HG03460 (cell line): Measurements from ENCODE around the gene CARNS1.
"Not testable (repeated sequence)": the region's sequence is repeated elsewhere in the genome, so short reads cannot be mapped to it uniquely, and the experiment has no call there.

Experiments
- ATAC-seq: cut with Tn5 transposase; IDR thresholded peaks from one replicate; pipeline ENCODE4 v1.9.1; 2021; ENCODE audit not compliant: unreplicated experiment

Gene CARNS1

DNA sequence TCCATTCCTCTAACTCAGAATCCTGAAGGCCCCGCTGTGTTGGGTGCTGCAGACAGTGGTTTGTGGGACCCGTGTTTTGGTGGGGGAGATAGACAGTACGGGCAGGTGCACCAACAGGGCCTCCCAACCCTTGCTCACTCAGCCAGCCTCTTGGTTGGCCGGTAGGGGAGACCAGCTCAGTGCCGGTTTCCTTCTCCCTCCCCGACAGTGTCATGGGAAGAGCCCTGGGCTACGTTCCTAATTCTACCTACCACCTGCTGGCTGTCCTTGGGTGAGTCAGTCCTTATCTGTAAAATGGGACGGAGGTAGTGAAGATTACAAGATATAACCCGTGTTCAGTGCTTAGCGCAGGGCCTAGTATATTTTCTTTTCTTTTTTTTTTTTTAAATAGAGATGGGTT lies 47.7 kb downstream of the CARNS1 start:
- no peak for ATAC-seq

DNA sequence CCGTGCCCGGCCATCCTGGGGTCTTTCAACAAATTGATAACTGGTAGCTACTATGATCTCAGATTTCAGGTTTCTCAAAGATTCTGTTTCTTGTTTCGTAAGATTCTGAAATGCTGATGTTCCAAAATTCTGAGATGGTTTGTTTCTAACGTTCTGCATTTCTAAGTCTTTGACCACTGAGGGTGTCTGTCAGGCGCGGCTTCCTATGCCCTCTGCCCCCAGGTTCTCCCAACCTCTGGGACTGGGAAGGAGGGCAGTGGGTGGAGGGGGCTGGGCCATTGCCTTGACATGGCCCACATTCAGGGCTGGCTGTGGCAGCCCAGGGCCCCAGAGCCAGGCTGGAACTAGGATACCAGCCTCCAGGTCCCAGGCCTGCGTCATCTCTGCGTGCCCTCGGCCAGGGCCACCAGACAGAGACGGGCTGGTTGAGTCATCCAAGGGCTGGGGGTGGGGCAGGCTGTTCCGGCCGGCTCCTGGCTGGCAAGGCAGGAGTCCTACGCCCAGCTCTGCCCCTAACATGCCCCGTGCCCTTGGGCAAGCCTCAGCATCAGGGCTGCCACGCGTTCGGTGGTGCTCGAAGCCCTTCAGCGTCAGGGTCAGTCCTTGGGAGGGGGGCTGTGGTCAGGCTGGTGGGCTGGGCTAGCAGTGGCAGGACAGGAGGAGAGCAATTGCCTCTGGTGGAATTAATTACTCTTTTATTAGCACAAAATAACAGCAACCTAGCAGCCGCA lies 48.4 kb downstream of the CARNS1 start:
- ATAC-seq = no peak

DNA sequence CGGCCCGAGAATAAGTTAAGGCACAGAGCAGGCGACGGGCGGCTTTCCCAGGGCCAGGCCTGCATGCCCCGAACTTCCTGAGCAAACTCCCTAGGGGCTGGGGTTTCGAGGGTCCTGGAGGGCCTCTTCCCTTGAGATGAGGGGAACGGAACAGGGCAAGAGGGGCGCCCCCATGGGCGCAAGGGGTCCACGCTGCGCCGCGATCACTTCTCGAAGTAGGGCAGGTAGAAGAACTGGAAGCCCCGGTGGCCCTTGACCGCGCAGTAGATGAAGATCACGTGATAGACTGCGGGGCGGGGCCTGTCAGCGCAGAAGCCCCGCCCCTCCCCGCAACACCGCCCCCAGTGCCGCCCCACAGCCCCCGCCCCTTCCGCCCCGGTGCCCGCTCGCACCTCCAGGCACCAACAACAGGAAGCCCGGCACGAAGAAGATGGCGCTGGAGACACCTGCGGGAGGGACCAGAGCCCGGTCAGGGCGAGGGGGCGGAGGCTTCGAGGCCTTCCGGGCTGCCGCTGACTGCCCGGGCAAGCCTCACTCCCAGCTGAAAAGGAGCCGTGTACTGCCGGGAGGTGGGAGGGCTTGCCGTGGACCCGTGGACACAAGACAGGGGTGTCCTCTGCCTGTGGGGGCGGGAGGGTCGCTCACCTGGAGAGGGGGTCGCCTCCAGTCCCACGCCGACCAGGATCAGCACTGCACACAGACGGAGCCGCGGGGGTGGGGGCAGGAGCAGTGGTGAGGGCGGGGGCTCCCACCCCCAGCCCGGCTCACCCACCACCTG lies 49.1 kb downstream of the CARNS1 start:
- ATAC-seq = peak; percentile 47

DNA sequence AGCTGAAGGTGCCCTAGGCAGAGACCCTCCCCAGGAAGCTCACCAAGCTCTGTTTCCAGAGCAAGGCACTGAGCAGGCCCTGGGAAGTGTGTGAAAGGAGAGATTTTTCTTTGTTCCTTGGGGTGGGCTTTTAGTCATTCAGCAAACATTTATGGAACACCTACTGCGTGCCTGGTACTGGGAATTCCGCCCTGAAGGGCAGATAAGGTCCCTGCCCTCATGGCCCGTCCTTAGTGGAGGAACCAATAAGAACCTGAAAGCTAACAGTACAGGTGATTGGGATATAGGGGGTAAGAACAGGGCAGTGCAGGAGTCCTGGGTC lies 49.7 kb downstream of the CARNS1 start:
- ATAC-seq = no peak

DNA sequence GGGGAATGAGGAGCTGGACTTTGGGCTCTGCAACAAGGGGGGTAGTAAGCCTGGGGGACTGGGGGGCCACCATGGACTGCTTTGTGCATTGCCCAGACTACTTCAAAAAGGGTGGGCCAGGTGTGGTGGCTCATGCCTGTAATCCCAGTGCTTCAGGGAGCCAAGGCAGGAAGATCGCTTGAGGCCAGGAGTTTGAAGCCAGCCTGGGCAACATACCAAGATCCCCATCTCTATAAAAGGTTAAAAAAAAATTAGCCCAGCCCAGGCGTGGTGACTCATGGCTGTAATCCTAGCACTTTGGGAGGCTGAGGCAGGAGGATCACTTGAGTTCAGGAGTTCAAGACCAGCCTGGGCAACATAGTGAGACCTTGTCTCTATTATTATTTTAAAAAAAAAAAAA lies 50.1 kb downstream of the CARNS1 start:
- ATAC-seq = not testable (repeated sequence)

DNA sequence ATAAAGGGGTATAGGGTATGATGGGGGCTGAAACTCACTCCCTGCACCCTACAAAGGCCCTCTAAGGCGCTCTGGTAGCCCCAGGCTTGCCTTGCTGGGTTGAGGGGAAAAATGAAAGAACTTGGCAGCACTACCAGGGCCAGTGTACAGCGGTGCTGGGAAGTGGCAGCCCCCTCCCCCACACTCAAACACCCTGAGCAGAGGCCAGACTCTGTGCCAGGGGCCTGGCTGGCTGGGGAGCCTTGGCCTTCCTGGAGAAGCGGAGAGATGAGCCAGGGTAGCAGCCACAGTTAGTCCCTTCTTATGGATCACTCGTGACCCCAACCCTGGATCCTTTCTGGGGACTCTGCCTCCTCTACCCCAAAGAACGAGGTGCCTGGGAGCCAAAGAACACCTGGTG lies 50.9 kb downstream of the CARNS1 start:
- no peak for ATAC-seq

DNA sequence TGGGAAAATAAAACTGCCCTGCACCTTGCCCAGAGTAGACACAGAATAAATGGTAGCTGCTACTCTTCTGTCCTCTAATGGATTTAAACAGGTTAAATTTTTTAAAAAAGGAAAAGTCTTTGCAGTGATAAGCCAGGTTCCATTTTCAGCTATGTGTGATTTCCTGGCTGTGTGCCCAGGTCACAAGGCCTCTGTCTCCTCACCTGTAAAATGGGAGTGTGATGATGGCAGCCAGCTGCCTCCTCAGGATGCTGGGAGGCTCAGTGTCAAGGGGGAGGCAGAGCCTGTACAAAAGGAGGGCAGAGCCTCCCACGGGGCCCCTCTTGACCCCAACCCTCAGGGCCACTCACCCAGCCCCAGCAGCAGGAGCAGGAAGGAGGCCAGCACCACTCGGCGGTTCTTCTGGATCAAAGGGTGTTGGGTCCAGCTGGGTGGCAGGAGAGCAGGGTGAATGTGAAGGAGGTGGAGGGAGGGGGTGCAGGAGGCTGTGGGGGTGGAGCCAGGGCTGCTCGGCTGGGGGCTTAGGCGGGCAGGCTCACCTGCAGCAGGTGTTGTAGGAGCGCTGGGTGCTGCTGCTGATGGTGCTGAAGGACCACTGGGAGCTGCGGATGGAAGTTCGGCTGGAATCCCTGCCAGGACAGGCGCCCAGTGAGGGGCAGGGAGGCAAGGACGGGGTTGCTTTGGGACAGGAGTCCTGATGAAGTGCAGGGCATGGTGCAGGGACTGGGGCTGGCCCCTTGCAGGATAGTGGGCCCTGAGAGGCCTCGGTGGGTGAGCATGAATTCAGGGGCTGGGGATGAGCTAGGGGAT lies 51.7 kb downstream of the CARNS1 start:
- no peak for ATAC-seq

DNA sequence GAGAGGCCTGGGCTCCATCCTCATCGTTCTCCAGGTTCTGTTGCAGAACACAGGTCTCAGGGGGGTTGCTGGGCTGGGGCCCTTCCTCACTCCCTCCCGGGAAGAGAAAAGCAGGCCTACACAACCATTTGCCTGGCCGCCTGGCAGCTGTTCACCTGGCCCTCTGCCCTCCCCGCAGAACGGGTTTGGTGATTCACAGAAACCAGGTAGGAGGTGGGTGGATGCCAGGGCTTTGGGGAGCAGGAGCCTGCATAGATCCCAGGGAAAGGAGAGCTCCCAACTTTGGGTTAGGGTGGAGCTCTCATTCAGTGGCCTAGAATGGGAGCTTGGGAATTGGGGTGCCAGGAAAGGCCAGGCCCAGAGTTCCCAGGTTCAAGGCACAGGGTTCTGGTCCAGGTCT lies 52.6 kb downstream of the CARNS1 start:
- no peak for ATAC-seq

DNA sequence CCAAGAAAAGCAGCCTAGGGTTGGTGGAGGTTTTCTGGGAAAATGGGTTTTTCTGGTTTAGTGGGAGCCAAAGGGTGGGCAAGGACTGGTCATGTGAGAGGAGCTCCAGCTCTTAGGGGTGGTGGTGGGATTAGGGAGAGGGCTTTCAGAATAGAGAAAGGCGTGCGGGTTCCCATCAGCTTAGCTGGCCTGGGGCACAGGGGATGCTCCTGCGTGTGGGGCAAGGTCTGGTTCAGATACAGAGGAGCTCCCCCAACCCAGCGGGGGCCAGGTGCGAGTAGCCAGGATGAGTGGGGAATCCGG lies 52.9 kb downstream of the CARNS1 start:
- no peak for ATAC-seq

DNA sequence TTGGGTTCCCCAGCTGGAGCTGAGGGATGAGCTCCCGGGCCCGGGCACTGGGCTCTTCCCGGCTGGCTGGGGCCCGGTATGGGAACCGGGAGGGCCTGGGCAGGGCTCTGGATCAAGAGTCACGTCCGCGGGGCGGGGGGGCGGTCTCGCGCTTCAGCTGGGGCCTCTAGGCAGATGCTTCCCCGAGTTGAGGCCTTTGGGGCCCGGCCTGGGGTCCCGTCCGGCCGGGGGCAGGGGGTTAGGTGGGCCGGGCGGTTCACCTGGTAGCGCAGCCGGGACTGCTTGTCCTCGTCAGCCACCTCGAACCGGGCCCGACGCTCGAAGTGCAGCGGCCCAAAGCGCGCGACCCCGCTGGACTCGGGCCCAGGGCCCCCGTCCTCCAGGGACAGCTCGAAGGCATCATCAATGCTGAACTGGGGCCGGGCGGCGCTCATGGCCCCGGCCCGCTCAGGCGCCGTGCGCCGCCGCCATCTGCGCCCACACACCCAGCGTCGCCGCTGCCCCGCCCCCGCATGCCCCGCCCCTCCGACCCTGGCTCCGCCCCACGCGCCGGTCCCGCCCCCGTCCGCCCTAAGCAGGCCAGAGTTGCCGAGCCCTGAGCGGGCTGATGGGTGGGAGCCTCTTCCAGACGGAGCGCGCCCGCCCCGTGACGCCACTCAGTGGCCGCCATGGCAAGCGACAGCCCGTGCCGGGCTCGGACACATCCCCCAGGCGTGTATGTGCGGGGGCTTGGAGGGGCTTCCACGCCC lies 53.5 kb downstream of the CARNS1 start, which contains the start of gene TMEM134:
TMEM134 (minus strand) TSS at position 493 of the 749 bp plus-strand sequence; CDS start at position 434, 59 bp downstream.
- ATAC-seq = peak; percentile 64

DNA sequence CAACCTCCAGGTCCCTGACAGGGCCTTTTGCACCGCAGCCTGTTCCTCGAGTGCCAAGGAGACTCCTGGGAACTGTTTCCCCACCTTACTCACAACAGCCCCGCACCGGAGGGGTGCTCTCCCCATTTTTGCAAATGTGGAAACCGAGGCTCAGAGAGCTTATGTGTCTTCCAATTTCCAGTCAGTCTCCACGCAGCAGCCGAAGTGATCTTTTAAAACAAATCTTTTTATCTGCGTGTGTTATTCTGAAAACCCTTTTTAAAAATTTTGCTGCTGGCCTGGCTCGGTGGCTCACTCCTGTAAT lies 54.0 kb downstream of the CARNS1 start:
- ATAC-seq = no peak

DNA sequence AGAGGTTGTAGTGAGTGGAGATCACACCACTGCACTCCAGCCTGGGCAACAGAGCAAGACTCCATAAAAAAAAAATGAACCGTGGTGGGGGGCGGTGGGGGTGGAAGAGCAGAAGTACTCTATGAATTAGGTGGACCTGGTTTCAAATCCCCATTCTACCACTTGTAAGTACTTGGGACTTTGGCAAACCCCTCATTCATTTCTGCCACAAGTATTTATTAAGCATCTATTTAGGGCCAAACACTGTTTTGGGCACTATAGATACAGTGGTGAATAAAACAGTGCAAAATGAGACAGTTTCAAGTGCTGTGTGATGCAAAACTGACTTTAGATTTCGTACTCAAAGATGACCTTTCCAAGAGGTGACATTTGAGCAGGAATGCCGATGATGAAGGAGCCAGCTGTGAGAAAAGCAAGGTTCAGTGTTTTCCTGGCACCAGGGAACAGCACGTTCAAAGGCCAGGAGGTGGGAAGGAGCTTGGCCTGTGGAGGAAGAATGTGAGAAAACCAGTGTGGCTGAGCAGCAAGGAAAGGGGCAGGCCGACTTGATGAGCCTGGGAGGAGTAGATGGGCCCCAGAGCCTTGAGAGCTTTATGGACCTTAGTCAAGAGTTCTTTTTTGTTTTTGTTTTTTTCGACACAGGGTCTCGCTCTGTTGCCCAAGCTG lies 55.0 kb downstream of the CARNS1 start:
- no peak for ATAC-seq

DNA sequence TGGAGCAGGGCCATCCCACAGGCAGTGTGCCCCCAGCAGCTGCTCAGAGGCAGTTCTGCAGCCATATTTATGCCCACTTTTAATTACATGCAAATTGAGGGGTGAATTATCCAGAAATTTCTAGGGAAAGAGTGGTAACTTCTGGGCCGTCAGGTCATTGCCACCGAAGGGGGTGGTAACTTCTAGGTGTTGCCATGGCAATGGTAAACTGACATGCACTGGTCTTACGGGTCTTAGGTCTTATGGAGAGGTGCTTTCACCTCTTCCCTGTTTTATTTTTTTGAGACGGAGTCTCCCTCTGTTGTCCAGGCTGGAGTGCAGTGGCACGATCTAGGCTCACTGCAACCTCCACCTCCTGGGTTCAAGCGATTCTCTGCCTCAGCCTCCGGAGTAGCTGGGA lies 57.4 kb downstream of the CARNS1 start:
- ATAC-seq = no peak
